HCT116 (cell line): ENCODE data around the gene FCHSD2. TPM values are rescaled to one million over a fixed set of nuclear protein-coding genes. Genes with fewer than 3 reads are reported as not detected.

Experiments
- ATAC-seq: fragments of 200-7000 bp; cut with Tn5 transposase; 2 replicates; pipeline ENCODE4 v1.9.1; 2020; ENCODE audit warnings: mild to moderate bottlenecking, moderate library complexity
- BruUV-seq: library from RNA; stranded (reverse); fragments of 400-500 nt; replicated peaks from 2 replicates; lab custom pipeline; 2021; lab: Mats Ljungman, UMichigan
- CTCF ChIA-PET: fragments of 300-600 bp; sonication (Branson Sonifier 250); formaldehyde crosslinking; loops from one replicate; lab custom pipeline; 2021; ENCODE audit warnings: antibody characterized with exemption; lab: Charles Lee
- POLR2A ChIA-PET: fragments of 300-600, 350-600 bp; sonication (Branson Sonifier 250); formaldehyde crosslinking; loops from one replicate; lab custom pipeline; 2021; ENCODE audit warnings: antibody characterized with exemption; lab: Charles Lee
- RAD21 ChIA-PET, 2 experiments: fragments of 300-600 bp; sonication (Branson Sonifier 250); formaldehyde crosslinking; loops; one replicate each; lab custom pipeline; 2023; ENCODE audit warnings: low total read pairs in 2 of 2; ENCODE audit not compliant: uncharacterized antibody in 2 of 2, unreplicated experiment in 2 of 2, low non-redundant PET in 1 of 2; lab: Charles Lee
- DNase-seq: peaks from one replicate; pipeline ENCODE4 v3.0.0-alpha.2; 2010; ENCODE audit warnings: low read depth, low spot score
- H2AFZ ChIP-seq: fragments of 200-600 bp; shearing (Covaris generic), sonication (generic); 2 replicates; pipeline ENCODE4 v1.6.1; 2017; ENCODE audit warnings: low read depth, mixed run types, mixed read lengths, antibody characterized with exemption, low read length; ENCODE audit not compliant: poor library complexity, severe bottlenecking
- H3K27ac ChIP-seq: 2 replicates; pipeline ENCODE4 v1.5.1; 2012; ENCODE audit warnings: low read depth, low read length
- H3K27me3 ChIP-seq: fragments of 200-600 bp; sonication (generic); 2 replicates; pipeline ENCODE4 v1.6.1; 2016; ENCODE audit warnings: mixed run types, low read length, mixed read lengths; ENCODE audit not compliant: insufficient read depth
- H3K36me3 ChIP-seq, 2 experiments: fragments of 200-500 bp in 1 of 2; fragments of 200-600 bp in 1 of 2; sonication (Bioruptor generic) in 1 of 2; sonication (generic) in 1 of 2; 2 replicates each; pipeline versions ENCODE4 v1.5.1 to v1.6.1; 2014 to 2016; ENCODE audit warnings: low read length in 2 of 2, inconsistent platforms in 1 of 2, mixed read lengths in 1 of 2, mixed run types in 1 of 2; ENCODE audit not compliant: insufficient read depth in 2 of 2, control insufficient read depth in 1 of 2
- H3K4me1 ChIP-seq, 2 experiments: fragments of 200-600 bp in 1 of 2; sonication (generic) in 1 of 2; 2 replicates each; pipeline versions ENCODE4 v1.5.1 to v1.6.1; 2012 to 2017; ENCODE audit warnings: low read length in 2 of 2, inconsistent platforms in 1 of 2, mild to moderate bottlenecking in 1 of 2, mixed read lengths in 1 of 2, mixed run types in 1 of 2, moderate library complexity in 1 of 2; ENCODE audit not compliant: insufficient read depth in 2 of 2, control insufficient read depth in 1 of 2
- H3K4me2 ChIP-seq: fragments of 200-600 bp; sonication (generic); 2 replicates; pipeline ENCODE4 v1.6.1; 2017; ENCODE audit warnings: mixed run types, low read length, mixed read lengths
- H3K4me3 ChIP-seq, 2 experiments: fragments of 200-600 bp in 1 of 2; sonication (generic) in 1 of 2; replicated peaks in 1 of 2; 2 replicates each; pipeline ENCODE4 v1.5.1; 2011 to 2016; ENCODE audit warnings: low read length in 2 of 2, control low read depth in 1 of 2, low read depth in 1 of 2, mild to moderate bottlenecking in 1 of 2, mixed read lengths in 1 of 2, mixed run types in 1 of 2
- H3K79me2 ChIP-seq: fragments of 200-600 bp; sonication (generic); 2 replicates; pipeline ENCODE4 v1.6.1; 2017; ENCODE audit warnings: mild to moderate bottlenecking, mixed run types, low read length, moderate library complexity, mixed read lengths; ENCODE audit not compliant: insufficient read depth
- H3K9ac ChIP-seq: fragments of 200-600 bp; sonication (generic); 2 replicates; pipeline ENCODE4 v1.6.1; 2016; ENCODE audit warnings: low read length, mixed read lengths
- H3K9me2 ChIP-seq: fragments of 200-600 bp; sonication (generic), shearing (Covaris generic); 2 replicates; pipeline ENCODE4 v1.6.1; 2017; ENCODE audit warnings: mixed run types, mild to moderate bottlenecking, moderate library complexity; ENCODE audit not compliant: insufficient read depth
- H3K9me3 ChIP-seq, 2 experiments: fragments of 200-500 bp in 1 of 2; fragments of 200-600 bp in 1 of 2; sonication (Bioruptor generic) in 1 of 2; sonication (generic) in 1 of 2; 2 replicates each; pipeline ENCODE4 v1.6.1; 2014 to 2017; ENCODE audit warnings: low read length in 2 of 2, mixed read lengths in 2 of 2, inconsistent platforms in 1 of 2, low read depth in 1 of 2, mild to moderate bottlenecking in 1 of 2, mixed run types in 1 of 2, moderate library complexity in 1 of 2; ENCODE audit not compliant: control insufficient read depth in 1 of 2, insufficient read depth in 1 of 2
- H4K20me1 ChIP-seq: fragments of 200-600 bp; sonication (generic), shearing (Covaris generic); 2 replicates; pipeline ENCODE4 v1.6.1; 2017; ENCODE audit warnings: mixed run types, mild to moderate bottlenecking, moderate library complexity; ENCODE audit not compliant: insufficient read depth
- ATF3 ChIP-seq: IDR thresholded peaks from 2 replicates; pipeline ENCODE4 v1.6.1; 2012
- CBX3 ChIP-seq: IDR thresholded peaks from 2 replicates; pipeline ENCODE4 v1.6.1; 2012; ENCODE audit warnings: low read depth
- CEBPB ChIP-seq: IDR thresholded peaks from 2 replicates; pipeline ENCODE4 v1.6.1; 2012; ENCODE audit warnings: low read depth
- CTCF ChIP-seq, 3 experiments: fragments of 200-600 bp in 1 of 3; sonication (generic) in 1 of 3; IDR thresholded peaks in 2 of 3; conservative IDR thresholded peaks in 1 of 3; 2 replicates each; pipeline ENCODE4 v1.5.1; 2012 to 2017; ENCODE audit warnings: low read depth in 2 of 3, low read length in 2 of 3, antibody characterized with exemption in 1 of 3, borderline replicate concordance in 1 of 3, control low read depth in 1 of 3, mild to moderate bottlenecking in 1 of 3, mixed read lengths in 1 of 3, mixed run types in 1 of 3, moderate library complexity in 1 of 3; ENCODE audit not compliant: insufficient read depth in 1 of 3
- EGR1 ChIP-seq: IDR thresholded peaks from 2 replicates; pipeline ENCODE4 v1.6.1; 2012; ENCODE audit warnings: low read depth
- ELF1 ChIP-seq: IDR thresholded peaks from 2 replicates; pipeline ENCODE4 v1.6.1; 2012; ENCODE audit warnings: low read depth, borderline replicate concordance
- EZH2phosphoT487 ChIP-seq: fragments of 200-600 bp; IDR thresholded peaks from 2 replicates; pipeline ENCODE4 v1.6.1; 2018; ENCODE audit warnings: antibody characterized with exemption, borderline replicate concordance
- FOSL1 ChIP-seq: IDR thresholded peaks from 2 replicates; pipeline ENCODE4 v1.6.1; 2012; ENCODE audit warnings: low read depth
- JUND ChIP-seq: IDR thresholded peaks from 2 replicates; pipeline ENCODE4 v1.6.1; 2012
- MAX ChIP-seq: IDR thresholded peaks from 2 replicates; pipeline ENCODE4 v1.6.1; 2012
- POLR2AphosphoS5 ChIP-seq: IDR thresholded peaks from 2 replicates; pipeline ENCODE4 v1.6.1; 2011; ENCODE audit warnings: mild to moderate bottlenecking, low read depth, low read length, moderate library complexity
- RAD21 ChIP-seq: IDR thresholded peaks from 2 replicates; pipeline ENCODE4 v1.6.1; 2012; ENCODE audit warnings: low read depth, mild to moderate bottlenecking
- SIN3A ChIP-seq: IDR thresholded peaks from 2 replicates; pipeline ENCODE4 v1.6.1; 2012; ENCODE audit warnings: low read depth
- TCF7L2 ChIP-seq: IDR thresholded peaks from 2 replicates; pipeline ENCODE4 v1.7.0; 2011; ENCODE audit warnings: borderline replicate concordance, inconsistent platforms; ENCODE audit not compliant: insufficient read depth, insufficient read length; ENCODE audit errors: extremely low read depth
- YY1 ChIP-seq: IDR thresholded peaks from 2 replicates; pipeline ENCODE4 v1.6.1; 2011; ENCODE audit warnings: low read length, low read depth, moderate library complexity, mild to moderate bottlenecking; ENCODE audit not compliant: insufficient replicate concordance; ENCODE audit errors: extremely low read depth
- ZBTB33 ChIP-seq: IDR thresholded peaks from 2 replicates; pipeline ENCODE4 v1.6.1; 2011; ENCODE audit warnings: mild to moderate bottlenecking, low read length, moderate library complexity; ENCODE audit not compliant: insufficient replicate concordance; ENCODE audit errors: extremely low read depth
- intact Hi-C: fragments of 100-400 bp; cut with micrococcal nuclease; formaldehyde crosslinking; loops from 2 replicates; pipeline ENCODE4 v1.10.0; 2022
- total RNA-seq: library from RNA; stranded (reverse); gene quantifications from one replicate; pipeline ENCODE4 v1.2.1, GENCODE V29; 2021; ENCODE audit not compliant: unreplicated experiment
- TF ChIP-seq, protein P1 (sequence below): IDR thresholded peaks from 2 replicates; pipeline ENCODE4 v1.6.1; 2012; ENCODE audit warnings: low read depth

The FCHSD2 gene
- total RNA-seq, 1 experiment from 2014 or later: 15.0 TPM

DNA sequence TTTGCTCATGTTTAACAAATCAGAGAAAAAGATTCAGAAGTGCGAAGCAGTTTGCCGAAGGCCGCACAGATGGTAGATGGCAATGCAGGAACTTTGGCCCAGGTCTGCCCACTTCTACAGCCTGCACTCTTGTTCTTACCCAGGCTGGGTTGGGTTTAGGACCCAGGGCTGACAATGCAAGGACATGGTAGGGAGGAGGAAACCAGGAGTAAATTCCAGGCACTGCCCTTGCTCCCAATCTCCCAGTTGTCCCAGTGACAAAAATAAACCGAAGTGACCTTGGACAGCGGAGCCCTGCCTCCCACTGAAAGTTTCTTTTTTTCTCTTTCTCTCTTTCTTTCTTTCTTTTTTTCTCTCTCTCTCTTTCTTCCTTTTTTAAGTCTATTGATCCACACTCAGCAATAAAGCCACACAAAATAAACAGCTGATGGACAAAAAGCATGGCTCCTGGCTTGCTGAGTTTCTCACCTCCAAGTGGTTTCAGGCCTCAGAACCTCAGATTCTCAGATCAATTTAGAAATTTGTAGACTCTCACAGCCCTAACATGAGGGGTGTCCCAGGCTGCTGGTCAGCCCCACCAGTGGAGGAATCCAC is 33.5 kb upstream of the FCHSD2 start:
- ChIA-PET CTCF (interaction anchor here (6.7 kb wide), 1 partner anchor 344 kb away, joined by 79 read pairs; no protein-coding TSS in a partner anchor), RAD21 (interaction anchor here in 1 of 2 experiments (0.7 kb wide), 1 partner anchor 1270 kb away, joined by 3 read pairs; no protein-coding TSS in a partner anchor), POLR2A (no interaction called here)
- Histone ChIP-seq H3K79me2 (no peaks in the 10 kb centered on the region), H3K4me3 (no peak overlapping the region), H3K27me3 (no peaks in the 10 kb centered on the region), H3K27ac (no peak overlapping the region), H4K20me1 (no peaks in the 10 kb centered on the region), H2AFZ (no peak overlapping the region), H3K4me2 (no peak overlapping the region), H3K36me3 (no peaks in the 10 kb centered on the region), H3K9me2 (no peaks in the 10 kb centered on the region), H3K9ac (no peak overlapping the region), H3K4me1 (peaks cover 0 to 11% of the 10 kb centered on the region in 2 experiments; a peak in 1 of 4 replicates), H3K9me3 (no peaks in the 10 kb centered on the region)
- DNase-seq: no peak
- BruUV-seq: no TSS peak
- TF ChIP-seq CBX3 (no peak), ELF1 (no peak), FOSL1 (no peak), JUND (no peak), ATF3 (no peak), RAD21 (no peak), EZH2phosphoT487 (no peak), TCF7L2 (no peak), YY1 (no peak), MAX (no peak), CEBPB (no peak), ZBTB33 (no peak), CTCF (IDR thresholded peaks at IDR 0.05 in 2 of 3, conservative IDR thresholded peaks at IDR 0.05 in 1 of 3; ENCODE audit: borderline replicate concordance in 1 of 3, insufficient read depth in 1 of 3, low read depth in 2 of 3, low read length in 2 of 3) (no peak), POLR2AphosphoS5 (no peak), EGR1 (no peak), SIN3A (no peak)
- TF ChIP-seq, protein P1, sequence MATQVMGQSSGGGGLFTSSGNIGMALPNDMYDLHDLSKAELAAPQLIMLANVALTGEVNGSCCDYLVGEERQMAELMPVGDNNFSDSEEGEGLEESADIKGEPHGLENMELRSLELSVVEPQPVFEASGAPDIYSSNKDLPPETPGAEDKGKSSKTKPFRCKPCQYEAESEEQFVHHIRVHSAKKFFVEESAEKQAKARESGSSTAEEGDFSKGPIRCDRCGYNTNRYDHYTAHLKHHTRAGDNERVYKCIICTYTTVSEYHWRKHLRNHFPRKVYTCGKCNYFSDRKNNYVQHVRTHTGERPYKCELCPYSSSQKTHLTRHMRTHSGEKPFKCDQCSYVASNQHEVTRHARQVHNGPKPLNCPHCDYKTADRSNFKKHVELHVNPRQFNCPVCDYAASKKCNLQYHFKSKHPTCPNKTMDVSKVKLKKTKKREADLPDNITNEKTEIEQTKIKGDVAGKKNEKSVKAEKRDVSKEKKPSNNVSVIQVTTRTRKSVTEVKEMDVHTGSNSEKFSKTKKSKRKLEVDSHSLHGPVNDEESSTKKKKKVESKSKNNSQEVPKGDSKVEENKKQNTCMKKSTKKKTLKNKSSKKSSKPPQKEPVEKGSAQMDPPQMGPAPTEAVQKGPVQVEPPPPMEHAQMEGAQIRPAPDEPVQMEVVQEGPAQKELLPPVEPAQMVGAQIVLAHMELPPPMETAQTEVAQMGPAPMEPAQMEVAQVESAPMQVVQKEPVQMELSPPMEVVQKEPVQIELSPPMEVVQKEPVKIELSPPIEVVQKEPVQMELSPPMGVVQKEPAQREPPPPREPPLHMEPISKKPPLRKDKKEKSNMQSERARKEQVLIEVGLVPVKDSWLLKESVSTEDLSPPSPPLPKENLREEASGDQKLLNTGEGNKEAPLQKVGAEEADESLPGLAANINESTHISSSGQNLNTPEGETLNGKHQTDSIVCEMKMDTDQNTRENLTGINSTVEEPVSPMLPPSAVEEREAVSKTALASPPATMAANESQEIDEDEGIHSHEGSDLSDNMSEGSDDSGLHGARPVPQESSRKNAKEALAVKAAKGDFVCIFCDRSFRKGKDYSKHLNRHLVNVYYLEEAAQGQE: no peak
- no peak for ATAC-seq
- intact Hi-C loops: loop anchor here (5.0 kb wide), 1 partner anchor 588 kb away; no protein-coding TSS in a partner anchor
